Stimulated activated CD4-positive, alpha-beta T cell treated with anti-CD3 and anti-CD28 coated beads, Interleukin-12 subunit alpha, Interleukin-12 subunit beta, amount 100 ng/mL, for 48 hours (primary cell): ENCODE data around the gene ATP6V1B1.

ENCODE experiments used
- DNase-seq, 3 donors: peaks; one replicate each; pipeline ENCODE4 v3.0.0-alpha.2; 2020; ENCODE audit warnings: low read depth in 2 of 3, low spot score in 1 of 3

ATP6V1B1 gene

GRCh38 chr2:70964596-70965386, 29.1 kb downstream of the ATP6V1B1 start:
- DNase-seq = peak; percentile 64 to 82 (median 66)

GRCh38 chr2:70965506-70965905, 29.8 kb downstream of the ATP6V1B1 start:
- DNase-seq = no peak

- DNase-seq = no peak
Measured at GRCh38 chr2:70966681-70967080, 31.0 kb downstream of the ATP6V1B1 start.

GRCh38 chr2:70967189-70967588, 31.5 kb downstream of the ATP6V1B1 start:
- no peak for DNase-seq

- DNase-seq = no peak
Measured at GRCh38 chr2:70974592-70974991, 38.9 kb downstream of the ATP6V1B1 start.

- DNase-seq = no peak
Measured at GRCh38 chr2:70975237-70975636, 39.5 kb downstream of the ATP6V1B1 start.

GRCh38 chr2:70977605-70978205, 42.0 kb downstream of the ATP6V1B1 start:
- no peak for DNase-seq

- no peak for DNase-seq
Measured at GRCh38 chr2:70978341-70979179, 42.9 kb downstream of the ATP6V1B1 start, which contains the start of gene ANKRD53. ANKRD53 (plus strand) TSS chr2:70978630; CDS start chr2:70978646, 16 bp downstream.

GRCh38 chr2:70979180-70979488, 43.4 kb downstream of the ATP6V1B1 start:
- DNase-seq = no peak

- no peak for DNase-seq
Measured at GRCh38 chr2:70979626-70980025, 43.9 kb downstream of the ATP6V1B1 start.

- DNase-seq = no peak
Measured at GRCh38 chr2:70981421-70981820, 45.7 kb downstream of the ATP6V1B1 start.

GRCh38 chr2:70981866-70982810, 46.4 kb downstream of the ATP6V1B1 start:
- DNase-seq = no peak

- DNase-seq = no peak
Measured at GRCh38 chr2:70982971-70983370, 47.3 kb downstream of the ATP6V1B1 start.

GRCh38 chr2:70983506-70984227, 48.0 kb downstream of the ATP6V1B1 start:
- no peak for DNase-seq

GRCh38 chr2:70984228-70984575, 48.5 kb downstream of the ATP6V1B1 start:
- DNase-seq = no peak

GRCh38 chr2:70984576-70985282, 49.0 kb downstream of the ATP6V1B1 start:
- DNase-seq = peak; percentile 67 to 75 (median 74)

GRCh38 chr2:70985283-70985688, 49.6 kb downstream of the ATP6V1B1 start:
- DNase-seq = no peak

GRCh38 chr2:70985956-70986355, 50.3 kb downstream of the ATP6V1B1 start:
- no peak for DNase-seq

- DNase-seq = no peak
Measured at GRCh38 chr2:70986499-70987189, 50.9 kb downstream of the ATP6V1B1 start.
